T-cell (primary cell): Measurements from ENCODE around the gene WNK2. TPM values are rescaled to one million over a fixed set of nuclear protein-coding genes. Genes with fewer than 3 reads are reported as not detected.

Experiments
- ATAC-seq, 4 experiments: fragments of 200-7000 bp in 3 of 4; fragments of 150-1000 bp in 1 of 4; cut with Tn5 transposase; replicated peaks in 1 of 4; 1 replicate in 3 of 4; 2 replicates in 1 of 4; pipeline ENCODE4 v1.10.0; 2021; ENCODE audit warnings: moderate library complexity in 3 of 4, mild to moderate bottlenecking in 2 of 4, moderate number of reproducible peaks in 1 of 4
- CTCF ChIA-PET, 2 donors: fragments of 300-600 bp; sonication (Branson Sonifier 250); formaldehyde crosslinking; loops; one replicate each; lab custom pipeline; 2022; ENCODE audit warnings: antibody characterized with exemption in 2 of 2; lab: Charles Lee
- POLR2A ChIA-PET, 2 donors: fragments of 300-600 bp; sonication (Branson Sonifier 250); formaldehyde crosslinking; loops; one replicate each; lab custom pipeline; 2022; ENCODE audit warnings: antibody characterized with exemption in 2 of 2; lab: Charles Lee
- DNase-seq, 35 experiments: peaks; one replicate each; pipeline versions ENCODE4 v3.0.0 to v3.0.0-alpha.2; 2013 to 2023
- H3K27ac ChIP-seq: one replicate; pipeline ENCODE4 v1.5.1; 2013; ENCODE audit warnings: low read length
- H3K27me3 ChIP-seq, 2 experiments: replicated peaks in 1 of 2; 1 replicate in 1 of 2; 2 replicates in 1 of 2; pipeline versions ENCODE4 v1.6.1 to v1.7.0; 2013; ENCODE audit warnings: low read length in 1 of 2, mixed read lengths in 1 of 2; ENCODE audit not compliant: control insufficient read depth in 2 of 2, insufficient read depth in 2 of 2; ENCODE audit errors: extremely low read depth in 1 of 2
- H3K36me3 ChIP-seq, 2 donors: 1 replicate in 1 of 2; 2 replicates in 1 of 2; pipeline versions ENCODE4 v1.6.1 to v1.7.0; 2013; ENCODE audit warnings: low read length in 1 of 2; ENCODE audit not compliant: control insufficient read depth in 2 of 2, insufficient read depth in 1 of 2; ENCODE audit errors: extremely low read depth in 1 of 2
- H3K4me1 ChIP-seq, 2 experiments: 1 replicate in 1 of 2; 2 replicates in 1 of 2; pipeline versions ENCODE4 v1.6.1 to v1.7.0; 2013; ENCODE audit warnings: low read length in 2 of 2, mixed read lengths in 1 of 2; ENCODE audit not compliant: insufficient read depth in 2 of 2, control insufficient read depth in 1 of 2; ENCODE audit errors: extremely low read depth in 1 of 2
- H3K4me3 ChIP-seq, 2 donors: 1 replicate in 1 of 2; 2 replicates in 1 of 2; pipeline versions ENCODE4 v1.5.1 to v1.7.0; 2013; ENCODE audit warnings: mild to moderate bottlenecking in 2 of 2, low read length in 1 of 2, moderate library complexity in 1 of 2; ENCODE audit not compliant: control insufficient read depth in 1 of 2; ENCODE audit errors: extremely low read depth in 1 of 2
- H3K9me3 ChIP-seq: 2 replicates; pipeline ENCODE4 v1.7.0; 2013
- H3K27ac Mint-ChIP-seq, 2 donors: one replicate each; pipeline ENCODE4 v1.8.0; 2020 to 2021; ENCODE audit warnings: mild to moderate bottlenecking in 2 of 2, mixed read lengths in 2 of 2
- H3K27me3 Mint-ChIP-seq, 2 donors: one replicate each; pipeline ENCODE4 v1.8.0; 2021 to 2022; ENCODE audit warnings: mixed read lengths in 2 of 2
- H3K36me3 Mint-ChIP-seq: one replicate; pipeline ENCODE4 v1.8.0; 2021; ENCODE audit warnings: mixed read lengths
- H3K4me1 Mint-ChIP-seq, 3 donors: one replicate each; pipeline ENCODE4 v1.8.0; 2020 to 2022; ENCODE audit warnings: mixed read lengths in 3 of 3, mild to moderate bottlenecking in 1 of 3
- H3K4me3 Mint-ChIP-seq, 3 donors: one replicate each; pipeline ENCODE4 v1.8.0; 2020 to 2022; ENCODE audit warnings: mild to moderate bottlenecking in 3 of 3, mixed read lengths in 3 of 3, moderate library complexity in 3 of 3
- H3K9me3 Mint-ChIP-seq, 3 donors: one replicate each; pipeline ENCODE4 v1.8.0; 2020 to 2022; ENCODE audit warnings: mixed read lengths in 3 of 3
- WGBS: methylation state at CpG from one replicate; pipeline ENCODE4 v1.1.5; 2013; ENCODE audit warnings: missing lambda C conversion rate; ENCODE audit not compliant: insufficient coverage; 5-methylcytosine and 5-hydroxymethylcytosine counted together
- total RNA-seq, 35 experiments: library from RNA in 6 of 35; stranded (reverse) in 6 of 35; fragments of 120-200 nt in 1 of 35; gene quantifications; one replicate each; pipeline versions ENCODE4 v1.2.1 to v1.2.4 and lab custom pipeline; 2013 to 2026

WNK2 gene
- total RNA-seq, 5 donors from 2014 or later (not counting 1 experiment from before 2014, with no cell fraction given): 0.12 to 0.95 (median 0.48) TPM

DNA sequence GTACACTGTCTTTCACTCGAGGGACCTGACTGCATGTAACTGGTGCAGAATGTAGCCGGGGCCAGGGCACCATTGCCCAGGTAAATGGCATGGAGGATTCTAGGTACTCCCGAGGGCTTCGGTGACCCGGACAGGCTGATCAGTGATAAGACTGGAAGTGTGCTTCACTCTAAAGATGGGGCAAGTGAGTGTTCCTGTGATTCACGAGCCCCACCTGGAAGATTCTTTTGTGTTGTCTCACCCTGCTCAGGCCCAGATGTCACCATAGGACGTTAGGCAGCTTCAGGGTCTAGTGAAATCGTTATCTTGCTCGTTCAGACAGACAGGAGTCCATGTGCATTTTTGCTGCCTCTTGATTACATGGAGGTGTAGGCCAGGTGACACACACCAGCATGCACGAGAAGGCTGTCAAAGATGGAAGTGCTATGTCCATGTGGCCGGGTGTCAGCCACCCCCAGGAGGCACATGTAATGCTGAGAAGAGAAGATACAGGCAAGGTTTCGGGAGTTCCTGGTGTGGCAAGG lies 73.9 kb downstream of the WNK2 start:
- no peaks in the 10 kb centered on the region for H3K27me3 Mint-ChIP-seq
- Histone ChIP-seq H3K4me1 (no peaks in the 10 kb centered on the region), H3K27me3 (peaks cover 0 to 29% of the 10 kb centered on the region in 2 experiments), H3K36me3 (no peaks in the 10 kb centered on the region), H3K4me3 (no peak overlapping the region), H3K9me3 (no peaks in the 10 kb centered on the region), H3K27ac (no peak overlapping the region)
- no peak overlapping the region for H3K4me3 Mint-ChIP-seq
- ChIA-PET POLR2A (no interaction called here), CTCF (interaction anchor here in 1 of 2 donors (0.6 kb wide), 1 partner anchor 45 kb away, joined by 3 read pairs; no protein-coding TSS in a partner anchor)
- no peaks in the 10 kb centered on the region for H3K4me1 Mint-ChIP-seq
- 76% methylated on average over 12 of the region's 12 CpGs for WGBS
- no peak for ATAC-seq
- DNase-seq: peak in 3 of 35 experiments; percentile 3 to 5 (median 4)
- H3K36me3 Mint-ChIP-seq: no peaks in the 10 kb centered on the region
- H3K27ac Mint-ChIP-seq: no peak overlapping the region
- H3K9me3 Mint-ChIP-seq: no peaks in the 10 kb centered on the region

DNA sequence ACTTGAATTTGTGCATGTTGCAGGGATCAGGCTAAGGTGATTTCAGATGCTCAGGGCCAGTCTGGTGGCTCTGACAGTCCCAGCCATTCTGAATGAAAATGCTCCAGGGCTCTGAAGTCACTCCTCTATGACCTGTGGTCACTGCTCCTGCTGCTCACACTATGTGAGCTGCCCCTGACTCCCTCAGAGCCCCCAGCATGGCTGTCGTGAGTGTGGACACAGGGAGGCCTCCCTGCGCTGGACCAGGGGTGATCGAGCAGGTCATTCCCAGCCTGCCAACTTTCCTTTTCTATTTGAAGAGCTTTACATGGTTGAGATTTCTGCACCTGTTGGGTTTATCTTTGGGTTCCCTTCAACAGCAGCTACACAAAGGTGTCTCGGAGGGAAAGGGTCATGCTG lies 74.5 kb downstream of the WNK2 start:
- peaks cover 0 to 2% of the 10 kb centered on the region in 2 donors for H3K27me3 Mint-ChIP-seq
- ChIA-PET CTCF (no interaction called here), POLR2A (no interaction called here)
- peaks cover 0 to 2% (median 0%) of the 10 kb centered on the region in 3 donors for H3K4me1 Mint-ChIP-seq
- Histone ChIP-seq H3K27me3 (peaks cover 0 to 31% of the 10 kb centered on the region in 2 experiments), H3K27ac (no peak overlapping the region), H3K36me3 (no peaks in the 10 kb centered on the region), H3K4me1 (no peaks in the 10 kb centered on the region), H3K9me3 (no peaks in the 10 kb centered on the region), H3K4me3 (no peak overlapping the region)
- H3K36me3 Mint-ChIP-seq: no peaks in the 10 kb centered on the region
- H3K9me3 Mint-ChIP-seq: no peaks in the 10 kb centered on the region
- DNase-seq (peak in 2 of 35 experiments; percentile 1 to 13), ATAC-seq (no peak)
- no peak overlapping the region for H3K27ac Mint-ChIP-seq
- 90% methylated on average over 4 of the region's 4 CpGs for WGBS
- no peak overlapping the region for H3K4me3 Mint-ChIP-seq

DNA sequence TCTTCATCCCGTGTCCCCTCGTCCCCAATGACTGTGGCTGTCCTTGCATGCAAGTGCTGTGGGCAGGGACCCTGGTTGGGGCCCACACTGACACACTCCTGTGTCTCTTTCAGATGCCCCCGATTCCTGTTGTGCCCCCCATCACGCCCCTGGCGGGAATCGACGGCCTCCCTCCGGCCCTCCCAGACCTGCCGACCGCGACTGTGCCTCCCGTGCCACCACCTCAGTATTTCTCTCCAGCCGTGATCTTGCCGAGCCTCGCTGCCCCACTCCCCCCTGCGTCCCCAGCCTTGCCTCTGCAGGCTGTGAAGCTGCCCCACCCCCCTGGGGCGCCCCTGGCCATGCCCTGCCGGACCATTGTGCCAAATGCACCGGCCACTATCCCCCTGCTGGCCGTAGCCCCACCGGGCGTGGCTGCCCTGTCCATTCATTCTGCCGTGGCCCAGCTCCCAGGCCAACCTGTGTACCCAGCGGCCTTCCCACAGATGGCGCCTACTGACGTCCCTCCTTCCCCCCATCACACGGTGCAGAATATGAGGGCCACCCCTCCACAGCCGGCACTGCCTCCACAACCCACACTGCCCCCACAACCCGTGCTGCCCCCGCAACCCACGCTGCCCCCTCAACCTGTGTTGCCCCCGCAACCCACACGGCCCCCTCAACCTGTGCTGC lies 75.0 kb downstream of the WNK2 start:
- peaks cover 0 to 2% (median 0%) of the 10 kb centered on the region in 3 donors for H3K4me1 Mint-ChIP-seq
- no peak overlapping the region for H3K27ac ChIP-seq
- DNase-seq: peak in 3 of 35 experiments; percentile 4 to 17 (median 7)
- WGBS: 92% methylated on average over 23 of the region's 33 CpGs
- H3K36me3 Mint-ChIP-seq: no peaks in the 10 kb centered on the region
- no peak for ATAC-seq
- peaks cover 0 to 2% of the 10 kb centered on the region in 2 donors for H3K27me3 Mint-ChIP-seq
- no peak overlapping the region for H3K27ac Mint-ChIP-seq
- H3K27me3 ChIP-seq: peaks cover 0 to 34% of the 10 kb centered on the region in 2 experiments
- H3K4me3 ChIP-seq: no peak overlapping the region
- no peaks in the 10 kb centered on the region for H3K4me1 ChIP-seq
- H3K9me3 Mint-ChIP-seq: no peaks in the 10 kb centered on the region
- no peak overlapping the region for H3K4me3 Mint-ChIP-seq
- ChIA-PET CTCF (no interaction called here), POLR2A (no interaction called here)
- H3K9me3 ChIP-seq: no peaks in the 10 kb centered on the region
- no peaks in the 10 kb centered on the region for H3K36me3 ChIP-seq

DNA sequence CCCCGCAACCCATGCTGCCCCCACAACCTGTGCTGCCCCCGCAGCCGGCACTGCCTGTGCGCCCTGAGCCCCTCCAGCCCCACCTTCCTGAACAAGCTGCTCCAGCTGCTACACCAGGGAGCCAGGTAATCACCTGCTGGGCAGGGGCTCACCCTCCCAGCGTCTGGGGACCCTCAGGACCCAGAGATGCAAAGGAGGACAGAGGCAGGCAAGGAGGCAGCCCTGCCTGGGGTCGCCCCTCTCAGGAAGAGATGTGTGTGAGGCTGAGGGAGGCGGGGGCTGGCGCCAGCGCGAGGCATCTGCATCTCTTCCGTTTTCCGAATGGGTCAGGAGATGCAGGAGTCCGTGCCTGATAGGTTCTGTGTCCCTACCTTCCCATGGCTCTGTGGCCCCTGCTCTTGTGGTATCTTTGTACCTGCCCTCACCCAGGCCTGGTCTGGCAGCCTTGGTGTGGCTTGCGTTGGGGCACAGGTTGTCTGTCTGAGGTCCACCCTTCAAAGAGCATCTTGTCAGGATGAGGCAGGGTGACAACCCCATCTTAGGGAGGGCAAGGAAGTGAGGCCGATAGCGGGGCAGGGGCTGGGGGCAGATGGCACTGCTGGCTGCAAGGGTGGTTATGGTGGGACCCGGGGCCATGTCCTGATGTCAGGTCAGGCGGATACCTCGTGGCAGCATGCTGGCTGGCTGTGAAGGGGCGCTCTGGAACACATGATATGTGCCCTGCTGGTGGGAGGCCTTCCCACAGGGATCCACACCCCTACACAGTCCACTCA lies 75.7 kb downstream of the WNK2 start:
- H3K4me1 Mint-ChIP-seq: peaks cover 0 to 2% (median 0%) of the 10 kb centered on the region in 3 donors
- Histone ChIP-seq H3K9me3 (no peaks in the 10 kb centered on the region), H3K4me1 (no peaks in the 10 kb centered on the region), H3K27ac (no peak overlapping the region), H3K36me3 (no peaks in the 10 kb centered on the region), H3K27me3 (peaks cover 0 to 41% of the 10 kb centered on the region in 2 experiments), H3K4me3 (no peak overlapping the region)
- ATAC-seq (no peak), DNase-seq (peak in 3 of 35 experiments; percentile 4 to 16 (median 7))
- H3K36me3 Mint-ChIP-seq: no peaks in the 10 kb centered on the region
- POLR2A ChIA-PET: no interaction called here
- H3K27ac Mint-ChIP-seq: no peak overlapping the region
- 88% methylated on average over 11 of the region's 20 CpGs for WGBS
- H3K4me3 Mint-ChIP-seq: no peak overlapping the region
- no peaks in the 10 kb centered on the region for H3K9me3 Mint-ChIP-seq
- H3K27me3 Mint-ChIP-seq: peaks cover 0 to 2% of the 10 kb centered on the region in 2 donors
- CTCF ChIA-PET: no interaction called here

DNA sequence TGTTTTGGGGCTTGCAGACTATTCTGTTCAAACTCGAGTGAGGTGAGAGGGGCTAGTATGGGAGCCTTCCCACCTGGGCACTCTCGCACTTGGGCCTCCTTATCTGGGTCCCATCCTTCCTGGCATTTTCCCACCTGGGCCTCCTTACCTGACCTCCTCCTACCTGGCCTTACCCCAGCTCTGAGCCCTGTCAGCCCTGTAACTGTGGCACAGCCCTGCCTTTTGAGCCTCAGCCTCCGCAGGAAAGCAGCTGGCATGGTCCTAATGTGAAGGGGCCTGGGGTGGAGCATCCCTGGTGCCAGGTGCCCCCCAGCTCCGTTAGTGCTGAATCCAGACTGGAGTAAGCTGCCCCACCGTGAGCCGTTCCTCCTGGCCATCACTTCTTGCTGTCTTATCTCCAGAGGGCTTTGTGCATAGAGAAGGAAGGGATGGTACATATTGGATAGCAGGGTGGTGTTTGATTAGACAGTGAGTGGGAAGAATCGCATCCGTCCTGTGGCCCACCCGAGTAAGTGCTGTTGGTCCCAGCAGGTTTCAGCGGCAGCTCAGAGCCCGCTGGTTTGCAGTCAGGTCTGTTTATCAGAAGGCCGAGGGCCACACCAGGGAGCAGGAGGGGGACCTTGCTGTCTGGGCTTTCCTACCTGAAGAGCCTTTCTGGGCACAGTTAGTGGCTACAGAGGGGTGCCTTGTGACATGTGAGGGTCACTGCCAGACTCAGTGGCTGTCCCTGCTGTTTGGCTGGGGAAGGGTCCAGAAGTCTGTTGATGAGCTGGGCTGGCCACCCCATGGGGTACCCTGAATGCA lies 76.5 kb downstream of the WNK2 start:
- DNase-seq: peak in 2 of 35 experiments; percentile 10 to 22
- CTCF ChIA-PET: no interaction called here
- Mint-ChIP-seq H3K9me3 (no peaks in the 10 kb centered on the region), H3K4me3 (no peak overlapping the region), H3K27ac (no peak overlapping the region), H3K27me3 (peaks cover 0 to 4% of the 10 kb centered on the region in 2 donors), H3K36me3 (no peaks in the 10 kb centered on the region), H3K4me1 (peaks cover 0 to 4% (median 0%) of the 10 kb centered on the region in 3 donors)
- no peak overlapping the region for H3K4me3 ChIP-seq
- H3K36me3 ChIP-seq: no peaks in the 10 kb centered on the region
- ATAC-seq: no peak
- no peaks in the 10 kb centered on the region for H3K4me1 ChIP-seq
- POLR2A ChIA-PET: no interaction called here
- H3K27me3 ChIP-seq: peaks cover 0 to 43% of the 10 kb centered on the region in 2 experiments
- no peak overlapping the region for H3K27ac ChIP-seq
- WGBS: 86% methylated on average over 8 of the region's 12 CpGs
- H3K9me3 ChIP-seq: no peaks in the 10 kb centered on the region

DNA sequence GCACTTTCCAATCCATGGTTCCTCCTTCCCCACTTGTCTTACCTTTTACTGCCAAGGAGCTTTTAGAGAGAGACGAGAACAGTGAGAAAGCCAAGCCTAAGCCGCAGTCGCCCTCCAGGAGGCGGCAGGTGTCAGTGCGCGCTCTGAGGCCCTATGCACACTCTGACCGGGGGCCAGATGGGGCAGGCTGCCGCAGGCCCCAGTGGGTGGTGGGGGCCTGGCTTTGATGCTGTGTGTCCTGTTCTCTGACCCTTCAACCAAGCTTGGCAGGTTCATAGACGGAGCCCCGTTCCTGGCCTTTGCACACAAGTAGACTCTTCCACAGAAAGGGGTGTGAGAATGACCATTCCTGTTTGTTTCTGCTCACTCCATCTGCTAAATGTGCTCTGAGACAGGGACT lies 77.3 kb downstream of the WNK2 start:
- H3K4me1 ChIP-seq: no peaks in the 10 kb centered on the region
- Mint-ChIP-seq H3K27me3 (peaks cover 0 to 4% of the 10 kb centered on the region in 2 donors), H3K9me3 (no peaks in the 10 kb centered on the region), H3K4me3 (no peak overlapping the region), H3K36me3 (no peaks in the 10 kb centered on the region), H3K4me1 (peaks cover 0 to 4% (median 0%) of the 10 kb centered on the region in 3 donors), H3K27ac (no peak overlapping the region)
- no peak overlapping the region for H3K27ac ChIP-seq
- CTCF ChIA-PET: no interaction called here
- POLR2A ChIA-PET: no interaction called here
- H3K36me3 ChIP-seq: no peaks in the 10 kb centered on the region
- ATAC-seq (no peak), DNase-seq (peak in 1 of 35 experiments; percentile 5)
- H3K4me3 ChIP-seq: no peak overlapping the region
- no peaks in the 10 kb centered on the region for H3K9me3 ChIP-seq
- WGBS: 98% methylated on average over 8 of the region's 10 CpGs
- peaks cover 0 to 43% of the 10 kb centered on the region in 2 experiments for H3K27me3 ChIP-seq
